Measurements from ENCODE around the gene LNP1.

GRCh38 chr3:100412912-100413590 lies 11.7 kb downstream of the LNP1 start:
- TF ChIP-seq CTCF (IDR thresholded peaks at IDR 0.05; ENCODE audit: insufficient read depth, low read depth, low read length) (no peak), EZH2 (IDR thresholded peaks at IDR 0.05; ENCODE audit: insufficient read depth, low read length) (no peak)

Data from astrocyte (in vitro differentiated cells and primary cell).